Activated naive CD4-positive, alpha-beta T cell treated with anti-CD3 and anti-CD28 coated beads, Interleukin-2, amount 50 U/mL, for 24 hours (primary cell): ENCODE data around the gene WNK2.

Experiments used
- H3K27ac Mint-ChIP-seq: one replicate; pipeline ENCODE4 v1.8.0; 2021; ENCODE audit warnings: mild to moderate bottlenecking, mixed read lengths
- H3K27me3 Mint-ChIP-seq: one replicate; pipeline ENCODE4 v1.8.0; 2021; ENCODE audit warnings: mixed read lengths
- H3K36me3 Mint-ChIP-seq: one replicate; pipeline ENCODE4 v1.8.0; 2021; ENCODE audit warnings: mixed read lengths
- H3K4me1 Mint-ChIP-seq: one replicate; pipeline ENCODE4 v1.8.0; 2021; ENCODE audit warnings: mixed read lengths
- H3K4me3 Mint-ChIP-seq: one replicate; pipeline ENCODE4 v1.8.0; 2021; ENCODE audit warnings: mild to moderate bottlenecking, mixed read lengths
- H3K9me3 Mint-ChIP-seq: one replicate; pipeline ENCODE4 v1.8.0; 2021; ENCODE audit warnings: mixed read lengths

Gene WNK2

DNA sequence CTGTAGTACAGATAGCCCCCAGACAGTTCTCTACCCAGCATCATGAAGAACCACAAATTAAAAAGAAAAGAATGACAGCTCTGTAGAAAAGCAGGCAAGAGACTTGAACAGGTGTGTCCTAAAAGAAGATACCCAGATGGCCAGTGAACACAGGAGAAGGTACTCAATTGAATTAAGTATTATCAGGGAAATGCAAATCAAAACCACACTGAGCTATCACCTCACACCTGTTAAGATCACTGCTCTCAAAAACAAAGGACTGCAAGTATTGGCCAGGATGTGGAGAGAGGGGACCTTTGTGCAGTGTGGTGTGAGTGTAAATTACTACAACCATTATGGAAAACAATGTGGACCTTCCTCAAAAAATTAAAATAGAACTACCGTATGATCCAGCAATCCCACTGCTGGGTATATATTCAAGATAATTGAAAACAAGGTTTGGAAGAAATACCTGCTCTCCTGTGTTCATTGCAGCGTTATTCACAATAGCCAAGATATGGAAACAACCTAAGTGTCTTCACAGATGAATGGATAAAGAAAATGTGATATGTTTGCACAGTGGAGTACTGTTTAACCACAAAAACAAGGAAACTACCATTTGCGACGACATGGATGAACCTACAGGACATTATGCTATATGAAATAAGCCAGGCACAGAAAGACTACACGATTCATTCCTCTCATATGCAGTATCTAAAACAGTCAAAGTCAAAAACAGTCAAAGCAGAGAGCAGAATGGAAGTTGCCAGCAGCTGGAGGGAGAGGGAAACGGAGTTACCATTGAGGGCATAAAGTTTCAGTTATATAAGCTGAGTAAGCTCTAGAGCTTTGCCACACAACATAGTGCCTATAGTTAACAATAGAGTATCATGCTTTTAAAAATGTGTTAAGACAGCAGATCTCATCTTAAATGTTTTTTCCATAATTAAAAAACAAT, 102.6 kb downstream of the WNK2 start:
- H3K27ac Mint-ChIP-seq = no peak overlapping the region

DNA sequence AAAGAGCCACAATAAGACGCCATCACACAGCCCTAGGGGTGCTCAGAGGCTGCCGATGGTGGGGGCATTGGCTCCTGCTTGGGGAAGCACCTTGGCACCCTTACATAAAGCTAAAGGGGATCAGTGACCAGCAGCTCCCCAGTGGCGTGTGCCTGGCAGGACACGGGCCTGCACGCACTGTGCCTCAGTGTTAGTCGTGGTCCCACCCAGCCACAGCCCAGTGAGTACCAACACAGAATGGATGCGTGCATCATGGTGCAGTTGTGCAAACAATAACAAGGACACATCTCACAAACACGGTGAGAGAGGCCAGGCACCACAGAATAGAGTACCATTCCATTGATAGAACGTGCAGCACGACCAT, 103.2 kb downstream of the WNK2 start:
- Mint-ChIP-seq H3K9me3 (peaks cover 4% of the 10 kb centered on the region), H3K27ac (no peak overlapping the region), H3K36me3 (peaks cover 1% of the 10 kb centered on the region), H3K27me3 (peaks cover 1% of the 10 kb centered on the region), H3K4me1 (peaks cover 4% of the 10 kb centered on the region), H3K4me3 (no peak overlapping the region)

More for the DNA sequence above, 102.6 kb downstream of the WNK2 start:
- Mint-ChIP-seq H3K27me3 (peaks cover 6% of the 10 kb centered on the region), H3K9me3 (peaks cover 4% of the 10 kb centered on the region), H3K36me3 (peaks cover 3% of the 10 kb centered on the region), H3K4me1 (peaks cover 4% of the 10 kb centered on the region), H3K4me3 (no peak overlapping the region)

DNA sequence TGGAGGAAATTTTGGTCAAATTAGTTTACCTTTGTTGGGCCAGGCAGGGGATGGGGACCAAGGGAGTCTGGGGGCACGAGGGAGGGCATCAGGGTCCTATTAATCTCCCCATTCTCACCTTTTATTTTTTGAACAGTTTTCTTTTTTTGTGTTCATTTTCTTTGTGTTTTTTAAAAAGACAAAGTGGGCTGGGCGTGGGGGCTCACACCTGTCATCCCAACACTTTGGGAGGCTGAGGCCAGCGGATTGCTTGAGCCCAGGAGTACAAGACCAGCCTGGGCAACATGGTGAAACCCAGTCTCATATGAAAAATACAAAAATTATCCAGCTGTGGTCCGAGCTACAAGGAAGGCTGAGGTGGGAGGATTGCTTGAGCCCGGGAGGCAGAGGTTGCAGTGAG, 103.7 kb downstream of the WNK2 start:
- no peak overlapping the region for H3K4me3 Mint-ChIP-seq
- H3K27me3 Mint-ChIP-seq = no peaks in the 10 kb centered on the region
- peaks cover 4% of the 10 kb centered on the region for H3K9me3 Mint-ChIP-seq
- H3K36me3 Mint-ChIP-seq = no peaks in the 10 kb centered on the region
- H3K4me1 Mint-ChIP-seq = peaks cover 4% of the 10 kb centered on the region
- H3K27ac Mint-ChIP-seq = no peak overlapping the region

DNA sequence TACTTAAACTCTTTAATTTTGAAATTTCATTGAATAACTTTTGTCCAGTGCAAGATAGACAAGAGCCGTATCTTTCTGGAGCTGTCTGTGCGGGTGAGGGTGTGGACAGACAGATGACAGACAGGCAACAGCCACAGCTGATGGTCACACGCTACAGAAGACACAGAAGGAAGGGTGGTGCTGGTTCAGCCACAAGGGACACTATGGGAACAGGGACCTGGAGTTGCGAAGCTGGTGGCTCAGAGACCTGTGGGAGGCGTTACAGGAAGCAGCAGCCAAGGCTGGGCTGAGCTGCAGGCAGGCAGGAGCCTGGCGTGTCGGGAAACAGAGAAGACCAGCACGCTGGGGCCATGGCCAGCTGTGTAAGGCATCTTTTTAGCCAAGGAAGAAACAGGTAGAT, 104.4 kb downstream of the WNK2 start:
- Mint-ChIP-seq H3K27ac (no peak overlapping the region), H3K4me1 (peaks cover 4% of the 10 kb centered on the region), H3K27me3 (no peaks in the 10 kb centered on the region), H3K36me3 (no peaks in the 10 kb centered on the region), H3K9me3 (peaks cover 4% of the 10 kb centered on the region), H3K4me3 (no peak overlapping the region)

DNA sequence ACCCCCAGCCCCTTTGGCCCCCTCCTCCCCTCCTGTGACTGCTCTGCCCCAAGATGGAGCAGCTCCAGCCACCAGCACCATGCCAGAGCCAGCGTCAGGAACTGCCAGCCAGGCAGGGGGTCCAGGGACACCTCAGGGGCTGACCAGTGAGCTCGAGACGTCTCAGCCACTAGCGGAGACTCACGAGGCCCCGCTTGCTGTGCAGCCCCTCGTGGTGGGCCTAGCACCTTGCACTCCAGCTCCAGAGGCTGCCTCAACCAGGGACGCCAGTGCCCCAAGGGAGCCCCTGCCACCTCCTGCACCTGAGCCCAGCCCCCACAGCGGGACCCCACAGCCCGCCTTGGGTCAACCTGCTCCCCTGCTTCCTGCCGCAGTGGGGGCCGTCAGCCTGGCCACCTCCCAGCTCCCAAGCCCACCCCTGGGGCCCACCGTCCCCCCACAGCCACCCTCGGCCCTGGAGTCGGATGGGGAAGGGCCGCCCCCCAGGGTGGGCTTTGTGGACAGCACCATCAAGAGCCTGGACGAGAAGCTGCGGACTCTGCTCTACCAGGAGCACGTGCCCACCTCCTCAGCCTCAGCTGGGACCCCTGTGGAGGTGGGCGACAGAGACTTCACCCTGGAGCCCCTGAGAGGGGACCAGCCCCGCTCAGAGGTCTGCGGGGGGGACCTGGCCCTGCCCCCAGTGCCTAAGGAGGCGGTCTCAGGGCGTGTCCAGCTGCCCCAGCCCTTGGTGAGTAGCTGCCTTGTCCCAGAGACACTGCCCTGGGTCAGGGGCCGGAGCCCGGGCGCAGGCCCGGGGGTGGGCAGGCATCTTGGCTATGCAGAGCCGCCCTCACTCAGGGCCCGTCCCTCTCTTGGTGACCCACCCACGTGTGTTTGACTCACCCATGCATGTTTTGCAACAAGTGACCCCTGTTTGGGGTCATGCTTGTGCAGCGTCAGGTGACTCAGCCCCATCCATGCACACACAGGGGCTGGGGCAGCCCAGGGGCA, 105.2 kb downstream of the WNK2 start:
- Mint-ChIP-seq H3K4me3 (no peak overlapping the region), H3K4me1 (peaks cover 6% of the 10 kb centered on the region), H3K9me3 (peaks cover 2% of the 10 kb centered on the region), H3K27me3 (no peaks in the 10 kb centered on the region), H3K27ac (no peak overlapping the region), H3K36me3 (no peaks in the 10 kb centered on the region)

DNA sequence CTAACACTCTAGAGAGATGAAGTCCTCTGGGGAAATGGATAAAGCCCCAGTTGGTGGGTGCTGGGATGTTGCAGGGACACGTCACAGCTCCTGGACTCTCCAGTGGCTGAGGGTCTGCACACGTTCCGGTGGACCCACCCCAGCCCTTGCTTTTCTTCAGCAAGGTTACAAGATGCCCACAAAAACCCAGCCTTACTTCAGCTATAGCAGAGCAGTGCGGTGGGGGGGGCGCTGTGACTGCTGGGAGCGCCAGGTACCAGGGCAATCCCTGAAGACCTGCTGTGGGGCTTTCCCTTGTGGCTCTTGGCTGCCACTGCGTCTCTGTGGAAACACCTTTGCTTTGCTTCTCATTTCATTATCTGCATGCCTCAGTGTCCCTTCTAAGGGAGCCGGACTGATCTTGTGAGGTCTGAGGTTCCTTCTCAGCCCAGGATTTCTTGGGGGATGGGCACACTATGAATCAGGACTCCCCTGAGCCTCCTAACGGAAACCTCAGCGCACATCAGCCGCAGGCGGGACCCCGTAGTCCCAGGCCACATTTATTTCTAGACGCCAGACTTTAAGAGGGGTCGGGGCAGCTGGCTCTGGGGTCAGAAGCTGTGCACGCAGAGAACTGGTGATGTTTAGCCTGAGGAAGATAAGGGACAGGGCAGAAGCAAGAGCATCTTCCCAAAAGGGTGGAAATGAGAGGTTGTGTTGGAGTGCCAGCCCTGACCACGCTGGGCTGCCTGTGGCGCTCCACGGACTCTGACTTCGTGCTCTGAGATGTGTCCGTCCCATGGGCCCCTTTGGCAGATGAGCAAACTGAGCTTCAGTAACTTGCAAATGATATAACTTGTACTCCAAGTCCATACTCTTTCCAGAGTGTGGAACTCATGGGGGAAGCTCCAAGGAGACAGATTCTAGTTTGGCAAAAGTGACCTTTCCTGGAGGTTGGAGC, 106.8 kb downstream of the WNK2 start:
- Mint-ChIP-seq H3K4me3 (no peak overlapping the region), H3K27ac (no peak overlapping the region), H3K27me3 (no peaks in the 10 kb centered on the region), H3K36me3 (no peaks in the 10 kb centered on the region), H3K4me1 (peaks cover 11% of the 10 kb centered on the region), H3K9me3 (no peaks in the 10 kb centered on the region)

DNA sequence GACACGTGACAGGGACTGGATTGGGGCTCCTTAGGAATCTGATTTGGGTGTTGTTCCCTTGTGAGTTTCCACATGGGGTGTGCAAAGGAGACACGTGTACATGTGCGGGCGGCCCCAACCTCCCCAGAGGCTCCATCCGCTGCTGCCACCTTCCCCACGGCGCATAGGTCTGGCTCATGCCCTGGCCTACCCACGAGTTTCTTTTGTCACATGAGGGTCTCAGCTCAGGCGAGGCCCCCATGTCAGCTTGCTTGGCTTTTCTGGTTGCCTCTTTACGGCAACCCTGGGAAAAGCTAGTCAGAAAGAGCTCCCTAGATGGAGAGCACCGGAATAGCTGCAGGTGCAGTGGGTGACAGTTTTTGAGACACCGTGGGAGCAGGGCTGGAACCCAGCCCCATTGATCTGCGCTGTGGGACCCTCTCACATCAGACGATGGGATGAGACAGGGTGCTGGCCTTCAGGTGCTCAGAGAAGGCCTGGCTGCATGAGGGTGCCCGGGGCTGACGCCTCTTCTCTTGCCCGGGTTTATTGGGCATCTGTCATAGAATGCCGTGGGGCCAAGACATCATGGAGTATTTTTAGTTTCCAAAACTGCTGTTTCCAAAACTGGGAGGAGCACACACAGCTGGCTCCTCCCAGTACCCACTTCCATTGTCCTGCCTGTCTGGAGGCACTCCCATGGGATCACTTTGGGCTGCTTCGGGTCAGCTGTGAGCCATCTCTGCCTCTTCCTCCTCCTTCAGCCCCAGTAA, 107.8 kb downstream of the WNK2 start:
- Mint-ChIP-seq H3K27ac (no peak overlapping the region), H3K36me3 (no peaks in the 10 kb centered on the region), H3K9me3 (no peaks in the 10 kb centered on the region), H3K4me1 (peaks cover 11% of the 10 kb centered on the region), H3K27me3 (no peaks in the 10 kb centered on the region), H3K4me3 (no peak overlapping the region)

DNA sequence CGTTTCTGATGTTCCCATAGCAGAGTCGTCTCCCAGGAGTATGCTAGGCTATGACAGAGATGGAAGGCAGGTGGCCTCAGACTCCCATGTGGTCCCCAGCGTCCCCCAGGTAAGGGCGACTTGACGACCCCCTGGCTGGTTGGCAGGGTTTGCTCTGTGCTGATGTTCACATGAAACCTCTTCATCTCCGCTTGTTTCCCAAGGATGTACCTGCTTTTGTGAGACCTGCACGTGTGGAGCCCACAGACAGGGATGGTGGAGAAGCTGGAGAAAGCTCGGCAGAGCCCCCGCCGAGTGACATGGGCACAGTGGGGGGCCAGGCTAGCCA, 108.3 kb downstream of the WNK2 start:
- Mint-ChIP-seq H3K36me3 (no peaks in the 10 kb centered on the region), H3K4me3 (no peak overlapping the region), H3K4me1 (peaks cover 13% of the 10 kb centered on the region), H3K9me3 (no peaks in the 10 kb centered on the region), H3K27ac (no peak overlapping the region), H3K27me3 (no peaks in the 10 kb centered on the region)

DNA sequence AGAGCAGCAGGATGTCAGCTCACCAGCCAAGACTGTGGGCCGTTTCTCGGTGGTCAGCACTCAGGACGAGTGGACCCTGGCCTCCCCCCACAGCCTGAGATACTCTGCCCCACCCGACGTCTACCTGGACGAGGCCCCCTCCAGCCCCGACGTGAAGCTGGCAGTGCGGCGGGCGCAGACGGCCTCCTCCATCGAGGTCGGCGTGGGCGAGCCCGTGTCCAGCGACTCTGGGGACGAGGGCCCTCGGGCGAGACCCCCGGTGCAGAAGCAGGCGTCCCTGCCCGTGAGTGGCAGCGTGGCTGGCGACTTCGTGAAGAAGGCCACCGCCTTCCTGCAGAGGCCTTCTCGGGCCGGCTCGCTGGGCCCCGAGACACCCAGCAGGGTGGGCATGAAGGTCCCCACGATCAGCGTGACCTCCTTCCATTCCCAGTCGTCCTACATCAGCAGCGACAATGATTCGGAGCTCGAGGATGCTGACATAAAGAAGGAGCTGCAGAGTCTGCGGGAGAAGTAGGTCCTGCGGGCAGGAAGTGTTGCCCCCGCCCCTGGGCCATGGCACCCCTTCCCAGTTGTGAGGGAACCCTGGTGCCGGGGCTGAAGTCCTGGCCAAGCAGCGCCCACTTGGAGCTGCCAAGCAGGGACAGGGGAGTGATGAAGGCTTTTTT, 108.9 kb downstream of the WNK2 start:
- Mint-ChIP-seq H3K4me3 (no peak overlapping the region), H3K36me3 (no peaks in the 10 kb centered on the region), H3K27me3 (no peaks in the 10 kb centered on the region), H3K4me1 (peaks cover 18% of the 10 kb centered on the region), H3K27ac (no peak overlapping the region), H3K9me3 (no peaks in the 10 kb centered on the region)

DNA sequence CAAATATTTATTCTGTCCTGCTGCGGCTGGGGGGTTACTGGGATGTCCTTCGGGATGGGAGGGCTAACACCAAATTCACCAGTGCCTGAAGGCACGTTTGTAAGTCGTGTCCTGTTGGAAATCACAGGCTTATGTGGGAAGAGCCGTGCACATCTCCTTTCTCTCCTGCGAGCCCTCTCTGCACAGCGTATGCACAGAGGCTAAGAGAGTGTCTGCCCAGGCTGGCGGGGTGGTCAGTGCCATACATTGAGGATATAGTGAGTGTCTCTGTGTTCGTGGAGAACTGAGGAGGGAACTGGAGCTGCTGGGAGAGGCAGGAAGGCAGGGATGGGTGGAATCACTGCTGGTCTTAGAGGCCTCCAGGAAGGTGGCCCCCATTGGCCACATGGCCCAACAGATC, 110.1 kb downstream of the WNK2 start:
- Mint-ChIP-seq H3K27me3 (no peaks in the 10 kb centered on the region), H3K4me3 (no peak overlapping the region), H3K36me3 (no peaks in the 10 kb centered on the region), H3K4me1 (peaks cover 21% of the 10 kb centered on the region), H3K27ac (no peak overlapping the region), H3K9me3 (no peaks in the 10 kb centered on the region)

DNA sequence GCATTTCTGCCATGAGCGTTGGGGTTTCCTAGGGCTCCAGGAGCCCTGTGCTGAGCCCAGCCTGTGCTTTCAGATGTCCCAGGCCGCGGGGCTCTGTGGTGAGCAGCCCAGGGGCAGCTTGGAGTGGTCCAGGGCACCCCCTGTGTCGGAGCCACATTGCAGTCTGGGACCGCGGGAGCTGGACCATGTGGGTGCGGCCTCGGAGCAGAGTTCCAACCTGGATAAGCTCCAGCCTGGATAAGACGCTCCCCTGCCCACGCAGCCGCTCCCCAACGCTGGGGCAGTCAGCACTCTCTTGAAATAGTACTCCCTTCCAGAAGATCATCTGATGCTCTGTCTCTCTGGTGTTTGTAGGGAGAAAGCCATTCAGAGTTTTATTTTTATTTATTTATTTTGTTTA, 111.1 kb downstream of the WNK2 start:
- H3K4me1 Mint-ChIP-seq = peaks cover 18% of the 10 kb centered on the region
- no peaks in the 10 kb centered on the region for H3K36me3 Mint-ChIP-seq
- no peaks in the 10 kb centered on the region for H3K9me3 Mint-ChIP-seq
- H3K27me3 Mint-ChIP-seq = no peaks in the 10 kb centered on the region
- H3K4me3 Mint-ChIP-seq = no peak overlapping the region
- H3K27ac Mint-ChIP-seq = no peak overlapping the region

DNA sequence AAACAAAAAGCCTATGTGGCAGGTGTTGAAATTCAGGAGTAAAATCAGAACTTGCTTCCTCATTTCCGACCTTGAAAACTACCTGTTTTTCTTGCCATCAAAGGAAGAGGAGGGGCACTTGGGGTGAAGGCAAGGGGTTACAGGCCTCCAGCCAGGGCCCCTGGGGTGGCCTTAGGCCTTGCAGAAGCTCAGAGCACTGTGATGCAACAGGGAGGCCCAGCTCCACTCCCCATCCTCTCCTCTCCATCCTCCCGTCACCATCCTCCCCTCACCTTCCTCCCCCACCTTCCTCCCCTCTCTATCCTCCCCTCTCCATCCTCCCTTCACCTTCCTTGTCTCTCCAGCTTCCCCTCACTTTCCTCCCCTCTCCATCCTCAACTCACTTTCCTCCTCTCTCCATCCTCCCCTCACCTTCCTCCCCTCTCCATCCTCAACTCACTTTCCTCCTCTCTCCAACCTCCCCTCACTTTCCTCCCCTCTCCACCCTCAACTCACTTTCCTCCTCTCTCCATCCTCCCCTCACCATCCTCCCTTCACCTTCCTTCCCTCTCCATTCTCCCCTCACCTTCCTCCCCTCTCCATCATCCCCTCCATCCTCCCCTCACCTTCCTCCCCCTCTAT, 111.6 kb downstream of the WNK2 start:
- Mint-ChIP-seq H3K27me3 (no peaks in the 10 kb centered on the region), H3K36me3 (no peaks in the 10 kb centered on the region), H3K4me1 (peaks cover 18% of the 10 kb centered on the region), H3K27ac (no peak overlapping the region), H3K9me3 (no peaks in the 10 kb centered on the region), H3K4me3 (no peak overlapping the region)

DNA sequence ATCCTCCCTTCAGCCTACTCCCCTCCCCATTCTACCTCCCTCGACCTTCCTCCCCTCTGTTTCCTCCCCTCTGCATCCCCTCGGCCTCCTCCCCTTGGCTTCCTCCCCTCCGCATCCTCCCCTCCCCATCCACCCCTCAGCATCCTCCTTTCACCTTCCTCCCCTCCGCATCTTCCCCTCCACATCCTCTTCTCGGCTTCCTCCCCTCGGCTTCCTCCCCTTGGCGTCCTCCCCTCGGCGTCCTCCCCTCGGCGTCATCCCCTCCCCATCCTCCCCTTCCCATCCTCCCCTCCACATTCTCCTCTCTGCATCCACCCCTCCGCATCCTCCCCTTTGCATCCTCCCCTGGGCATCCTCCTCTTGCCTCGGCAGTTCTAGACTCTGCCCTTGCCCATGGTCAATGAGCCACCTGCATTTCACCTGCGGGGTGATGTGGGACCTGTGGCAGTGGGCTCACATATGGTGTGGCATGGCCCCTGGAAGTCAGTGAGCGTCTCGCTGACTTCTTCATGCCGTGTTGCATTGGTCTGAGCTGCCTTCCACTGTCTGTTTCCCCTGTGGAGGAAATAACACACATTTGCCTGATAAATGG, 113.0 kb downstream of the WNK2 start:
- Mint-ChIP-seq H3K4me1 (peaks cover 20% of the 10 kb centered on the region), H3K4me3 (no peak overlapping the region), H3K27me3 (no peaks in the 10 kb centered on the region), H3K9me3 (no peaks in the 10 kb centered on the region), H3K36me3 (no peaks in the 10 kb centered on the region), H3K27ac (peak overlapping the region; percentile 85)
